ENCODE measurements around the gene ADRA2C. TPM values are rescaled to one million over a fixed set of nuclear protein-coding genes. Genes with fewer than 3 reads are reported as not detected.
A peak's percentile ranks its signal among the peaks of the same experiment; 100 is the strongest.

Gene ADRA2C
- total and polyA plus RNA-seq, 2 of the 13 experiments (the other 11 are each of a cell fraction or from before 2014, with no cell fraction given) = 15.4 to 69.7 TPM

- TF ChIP-seq TRAFD1 (CRISPR knock-in tag; IDR thresholded peaks at IDR 0.05; ENCODE audit: borderline replicate concordance) = no peak
- TF ChIP-seq ELF1 (CRISPR knock-in tag; IDR thresholded peaks at IDR 0.05) = 0 out of 2 replicates have a peak, but pooled peaks have one; percentile 12
- TF ChIP-seq USF2 (IDR thresholded peaks at IDR 0.05; ENCODE audit: low read depth, low read length) = peak; percentile 71
- TF ChIP-seq USF2 (CRISPR knock-in tag; IDR thresholded peaks at IDR 0.05; ENCODE audit: borderline replicate concordance) = peak; percentile 71; the same call in 1 of the 2 replicates
- peak; percentile 35; the same call in 1 of the 2 replicates for TF ChIP-seq GABPB1 (CRISPR knock-in tag; IDR thresholded peaks at IDR 0.05)
- TF ChIP-seq MAZ (IDR thresholded peaks at IDR 0.05; ENCODE audit: borderline replicate concordance, low read depth, low read length) = no peak
- no peak for TF ChIP-seq MAZ (CRISPR knock-in tag; IDR thresholded peaks at IDR 0.05; ENCODE audit: low read depth)
- peak; percentile 67 for TF ChIP-seq ZFY (CRISPR knock-in tag; IDR thresholded peaks at IDR 0.05)
- no peak for TF ChIP-seq ZNF577 (CRISPR knock-in tag; IDR thresholded peaks at IDR 0.05; ENCODE audit: borderline replicate concordance, low read depth)
- no peak for TF ChIP-seq RXRB (CRISPR knock-in tag; IDR thresholded peaks at IDR 0.05; ENCODE audit: borderline replicate concordance)
- TF ChIP-seq FOXO4 (CRISPR knock-in tag; conservative IDR thresholded peaks at IDR 0.05) = no peak
- TF ChIP-seq ZNF709 (CRISPR knock-in tag; IDR thresholded peaks at IDR 0.05) = no peak
- TF ChIP-seq SNRNP70 (IDR thresholded peaks at IDR 0.05; ENCODE audit: low read depth, low read length) = no peak
- TF ChIP-seq ZNF281 (CRISPR knock-in tag; IDR thresholded peaks at IDR 0.05; ENCODE audit: borderline replicate concordance) = peak; percentile 34; the same call in 1 of the 2 replicates
Observed at GRCh38 chr4:3773552-3774001, 7.4 kb downstream of the ADRA2C start (continued).

All from HepG2 (cell line).